ENCODE data around the gene SENP2.

DNA sequence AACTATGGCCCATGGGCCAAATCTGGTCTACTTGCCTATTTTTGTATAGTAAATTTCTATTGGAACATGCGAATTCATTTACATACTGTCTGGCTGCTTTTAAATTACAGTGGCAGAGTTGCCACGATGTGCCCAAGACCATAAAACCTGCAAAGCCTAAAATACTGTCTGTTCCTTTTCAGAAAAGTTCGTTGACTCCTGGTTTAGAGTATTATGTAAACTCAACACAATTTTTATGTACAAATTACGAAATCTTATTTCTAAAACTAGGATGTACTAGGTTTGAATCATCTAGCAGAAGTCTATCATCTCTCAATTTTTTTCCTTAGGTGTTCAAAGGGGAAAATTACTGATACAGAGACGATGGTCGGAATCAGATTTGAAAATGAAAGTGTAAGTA lies 26.9 kb downstream of the SENP2 start:
- TF ChIP-seq POLR2A (IDR thresholded peaks at IDR 0.05; ENCODE audit: low read length) (no peak), GATA1 (IDR thresholded peaks at IDR 0.05; ENCODE audit: low read depth, low read length) (no peak)

All from erythroblast (primary cell).